Fibroblast of pulmonary artery (primary cell): ENCODE data around the gene PTPRU.

Source experiments
- DNase-seq: peaks from one replicate; pipeline ENCODE4 v3.0.0-alpha.2; 2010; ENCODE audit warnings: low read depth
- H3K4me3 ChIP-seq: replicated peaks from 2 replicates; pipeline ENCODE4 v1.5.1; 2011; ENCODE audit warnings: low read depth, mild to moderate bottlenecking, control low read depth, low read length, moderate library complexity
- TF ChIP-seq, protein P1 (sequence below): IDR thresholded peaks from 2 replicates; pipeline ENCODE4 v1.5.1; 2011; ENCODE audit warnings: mild to moderate bottlenecking, control low read depth, low read length, inconsistent platforms; ENCODE audit errors: missing control alignments

The PTPRU gene

DNA sequence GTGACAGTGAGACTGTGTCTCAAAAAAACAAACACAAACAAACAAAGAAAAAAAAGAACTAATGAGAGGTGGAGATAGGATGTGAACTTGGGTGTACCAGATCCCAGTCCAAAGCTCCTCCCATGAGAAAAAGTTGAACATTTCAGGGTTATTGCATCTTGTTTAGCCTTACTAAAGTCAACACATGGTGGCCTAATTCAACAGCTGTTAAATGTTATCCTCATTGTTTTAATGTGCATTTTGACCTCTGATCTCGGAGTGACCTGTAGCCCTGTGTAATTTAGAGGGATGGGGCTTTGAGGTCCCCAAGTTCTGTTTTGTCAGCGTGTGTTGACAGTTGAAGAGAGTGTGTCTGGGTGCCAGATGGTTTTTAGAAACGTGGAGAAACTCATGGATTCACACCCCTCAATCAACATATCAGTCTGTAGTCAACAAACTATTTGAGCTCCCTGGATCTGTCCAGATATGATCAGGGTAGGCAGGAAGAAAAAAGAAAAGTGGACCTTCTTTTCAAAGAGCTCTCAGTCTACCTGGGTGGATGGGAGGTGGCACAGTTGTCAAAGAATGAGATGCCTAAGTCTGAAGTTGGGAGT lies 34.7 kb downstream of the PTPRU start:
- TF ChIP-seq, protein P1, sequence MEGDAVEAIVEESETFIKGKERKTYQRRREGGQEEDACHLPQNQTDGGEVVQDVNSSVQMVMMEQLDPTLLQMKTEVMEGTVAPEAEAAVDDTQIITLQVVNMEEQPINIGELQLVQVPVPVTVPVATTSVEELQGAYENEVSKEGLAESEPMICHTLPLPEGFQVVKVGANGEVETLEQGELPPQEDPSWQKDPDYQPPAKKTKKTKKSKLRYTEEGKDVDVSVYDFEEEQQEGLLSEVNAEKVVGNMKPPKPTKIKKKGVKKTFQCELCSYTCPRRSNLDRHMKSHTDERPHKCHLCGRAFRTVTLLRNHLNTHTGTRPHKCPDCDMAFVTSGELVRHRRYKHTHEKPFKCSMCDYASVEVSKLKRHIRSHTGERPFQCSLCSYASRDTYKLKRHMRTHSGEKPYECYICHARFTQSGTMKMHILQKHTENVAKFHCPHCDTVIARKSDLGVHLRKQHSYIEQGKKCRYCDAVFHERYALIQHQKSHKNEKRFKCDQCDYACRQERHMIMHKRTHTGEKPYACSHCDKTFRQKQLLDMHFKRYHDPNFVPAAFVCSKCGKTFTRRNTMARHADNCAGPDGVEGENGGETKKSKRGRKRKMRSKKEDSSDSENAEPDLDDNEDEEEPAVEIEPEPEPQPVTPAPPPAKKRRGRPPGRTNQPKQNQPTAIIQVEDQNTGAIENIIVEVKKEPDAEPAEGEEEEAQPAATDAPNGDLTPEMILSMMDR, result no peak
- no peak overlapping the region for H3K4me3 ChIP-seq
- DNase-seq, result no peak

DNA sequence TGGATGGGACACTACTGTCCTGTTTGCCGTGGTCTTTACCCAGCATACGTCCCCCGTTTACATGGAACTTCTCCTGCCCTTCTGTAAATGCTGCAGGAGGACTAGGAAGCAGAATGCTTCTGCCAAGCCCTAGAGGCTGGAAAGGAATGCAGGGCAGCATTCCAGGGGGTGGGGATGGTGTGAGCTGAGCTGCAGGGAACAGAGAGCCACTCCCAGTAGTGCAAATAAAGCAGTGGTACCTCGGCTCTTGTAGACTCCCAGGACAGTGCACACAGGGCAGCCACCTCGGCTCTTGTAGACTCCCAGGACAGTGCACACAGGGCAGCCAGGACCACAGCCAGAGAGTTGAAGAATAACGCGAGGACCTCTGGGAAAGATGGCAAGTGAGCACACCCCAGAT lies 35.4 kb downstream of the PTPRU start:
- no peak overlapping the region for H3K4me3 ChIP-seq
- TF ChIP-seq, protein P1, result no peak
- peak; percentile 72 for DNase-seq

DNA sequence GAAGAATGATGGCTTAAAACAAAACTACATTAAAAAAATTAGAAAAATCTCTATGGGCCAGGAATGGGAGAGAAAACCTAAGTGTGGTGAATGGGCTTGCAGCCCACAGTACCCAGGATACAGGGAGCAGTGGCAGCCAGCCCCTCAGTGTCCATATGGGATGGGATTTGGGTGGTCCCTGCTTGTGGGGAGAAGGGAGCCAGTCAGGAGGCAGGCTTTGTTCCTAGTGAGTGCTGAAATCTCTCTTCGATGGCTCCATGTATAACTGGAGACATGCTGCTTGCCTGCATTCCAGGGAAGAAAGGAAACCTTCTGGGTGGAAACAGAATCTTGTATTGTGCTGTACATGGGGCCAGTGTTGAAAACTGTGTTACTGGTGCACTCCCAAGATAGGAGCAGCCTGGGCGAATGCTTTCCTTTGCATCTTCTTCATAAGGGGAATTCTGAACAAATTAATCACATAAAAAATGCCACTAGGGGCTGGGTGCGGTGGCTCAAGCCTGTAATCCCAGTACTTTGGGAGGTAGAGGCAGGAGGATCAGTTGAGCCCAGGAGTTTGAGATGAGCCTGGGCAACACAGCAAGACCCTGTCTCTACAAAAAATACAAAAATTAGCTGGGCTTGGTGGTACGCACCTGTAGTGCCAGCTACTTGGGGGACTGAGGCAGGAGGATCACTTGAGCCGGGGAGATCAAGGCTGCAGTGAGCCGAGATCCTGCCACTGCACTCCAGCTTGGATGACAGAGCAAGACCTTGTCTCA lies 36.0 kb downstream of the PTPRU start:
- TF ChIP-seq, protein P1, result no peak
- no peak overlapping the region for H3K4me3 ChIP-seq
- DNase-seq, result no peak

DNA sequence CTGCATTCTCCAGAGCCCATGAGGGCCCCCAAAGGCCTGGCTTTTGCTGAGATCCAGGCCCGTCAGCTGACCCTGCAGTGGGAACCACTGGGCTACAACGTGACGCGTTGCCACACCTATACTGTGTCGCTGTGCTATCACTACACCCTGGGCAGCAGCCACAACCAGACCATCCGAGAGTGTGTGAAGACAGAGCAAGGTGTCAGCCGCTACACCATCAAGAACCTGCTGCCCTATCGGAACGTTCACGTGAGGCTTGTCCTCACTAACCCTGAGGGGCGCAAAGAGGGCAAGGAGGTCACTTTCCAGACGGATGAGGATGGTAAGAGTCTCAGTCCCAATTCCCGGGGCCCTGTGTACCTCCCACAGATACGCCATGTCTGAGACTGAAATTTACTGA lies 39.1 kb downstream of the PTPRU start:
- TF ChIP-seq, protein P1, result no peak
- no peak for DNase-seq
- no peak overlapping the region for H3K4me3 ChIP-seq

DNA sequence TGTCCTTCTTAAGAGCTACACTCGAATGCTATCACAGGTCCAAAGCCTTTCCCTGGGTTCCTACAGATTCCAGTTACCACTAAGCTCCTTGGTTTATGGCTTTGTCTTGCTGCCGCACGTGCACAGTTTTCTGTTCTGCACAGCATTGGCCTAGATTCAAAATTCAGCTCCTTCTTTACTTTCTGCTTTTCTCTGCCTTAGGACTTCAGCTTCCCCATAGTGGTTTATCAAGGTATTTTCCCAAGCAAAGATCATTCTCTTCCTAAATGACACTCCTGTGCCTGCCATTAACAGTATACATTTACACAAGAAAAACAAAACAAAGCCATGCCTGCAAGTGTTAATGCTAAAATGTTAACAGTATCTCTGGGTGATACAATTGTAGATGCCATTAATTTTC lies 41.8 kb downstream of the PTPRU start:
- no peak for DNase-seq
- TF ChIP-seq, protein P1, result no peak
- H3K4me3 ChIP-seq, result no peak overlapping the region

DNA sequence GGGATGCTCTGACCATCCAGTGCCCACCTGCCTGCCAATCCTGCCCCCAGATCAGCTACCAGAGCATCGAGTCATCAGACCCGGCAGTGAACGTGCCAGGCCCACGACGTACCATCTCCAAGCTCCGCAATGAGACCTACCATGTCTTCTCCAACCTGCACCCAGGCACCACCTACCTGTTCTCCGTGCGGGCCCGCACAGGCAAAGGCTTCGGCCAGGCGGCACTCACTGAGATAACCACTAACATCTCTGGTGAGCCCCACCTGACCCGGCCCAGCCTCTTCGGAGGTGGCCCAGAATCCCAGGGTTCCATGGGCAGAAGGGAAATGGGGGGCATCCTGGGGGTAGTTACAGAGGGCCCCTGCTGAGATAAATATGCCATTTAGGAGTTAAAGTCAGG lies 43.1 kb downstream of the PTPRU start:
- TF ChIP-seq, protein P1, result no peak
- no peak for DNase-seq
- H3K4me3 ChIP-seq, result no peak overlapping the region
